Subcutaneous adipose tissue (tissue), 4 donors: ENCODE results near the gene RNF149. TPM values are rescaled to one million over a fixed set of nuclear protein-coding genes. Genes with fewer than 3 reads are reported as not detected.

Experiments used
- total RNA-seq, 4 donors: library from RNA; depleted of rRNA; stranded (reverse); fragments of >200 nt; gene quantifications; one replicate each; pipeline ENCODE4 v1.1.0, GENCODE V29; 2016
- TF ChIP-seq, protein P1 (sequence below): fragments of 450-650 bp; IDR thresholded peaks from one replicate; pipeline ENCODE4 v1.5.1; 2016; ENCODE audit warnings: low read depth, mild to moderate bottlenecking, control low read depth, antibody characterized with exemption, moderate library complexity

RNF149 gene
- total RNA-seq, 4 donors from 2014 or later: 68.2 to 157 (median 84.5) TPM

DNA sequence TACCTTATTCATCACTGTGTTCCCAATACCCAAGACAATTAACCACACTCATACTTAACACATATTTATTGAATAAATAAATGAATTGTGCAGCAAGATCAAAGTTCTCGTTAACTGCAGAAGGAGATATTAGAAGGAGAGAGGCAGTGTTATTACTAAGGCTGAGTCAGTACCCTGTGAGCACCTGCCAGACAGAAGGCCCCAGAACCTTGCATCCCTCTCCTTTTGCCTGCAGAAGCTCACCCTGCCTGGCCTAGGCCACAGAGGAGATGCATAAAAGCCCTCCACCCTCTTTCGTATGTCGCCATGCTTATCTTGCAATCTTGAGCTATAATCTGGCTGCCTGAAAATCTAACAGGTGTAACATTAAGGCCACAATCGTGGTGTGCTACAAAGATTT, 20.5 kb upstream of the RNF149 start:
- TF ChIP-seq, protein P1, sequence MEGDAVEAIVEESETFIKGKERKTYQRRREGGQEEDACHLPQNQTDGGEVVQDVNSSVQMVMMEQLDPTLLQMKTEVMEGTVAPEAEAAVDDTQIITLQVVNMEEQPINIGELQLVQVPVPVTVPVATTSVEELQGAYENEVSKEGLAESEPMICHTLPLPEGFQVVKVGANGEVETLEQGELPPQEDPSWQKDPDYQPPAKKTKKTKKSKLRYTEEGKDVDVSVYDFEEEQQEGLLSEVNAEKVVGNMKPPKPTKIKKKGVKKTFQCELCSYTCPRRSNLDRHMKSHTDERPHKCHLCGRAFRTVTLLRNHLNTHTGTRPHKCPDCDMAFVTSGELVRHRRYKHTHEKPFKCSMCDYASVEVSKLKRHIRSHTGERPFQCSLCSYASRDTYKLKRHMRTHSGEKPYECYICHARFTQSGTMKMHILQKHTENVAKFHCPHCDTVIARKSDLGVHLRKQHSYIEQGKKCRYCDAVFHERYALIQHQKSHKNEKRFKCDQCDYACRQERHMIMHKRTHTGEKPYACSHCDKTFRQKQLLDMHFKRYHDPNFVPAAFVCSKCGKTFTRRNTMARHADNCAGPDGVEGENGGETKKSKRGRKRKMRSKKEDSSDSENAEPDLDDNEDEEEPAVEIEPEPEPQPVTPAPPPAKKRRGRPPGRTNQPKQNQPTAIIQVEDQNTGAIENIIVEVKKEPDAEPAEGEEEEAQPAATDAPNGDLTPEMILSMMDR: no peak

DNA sequence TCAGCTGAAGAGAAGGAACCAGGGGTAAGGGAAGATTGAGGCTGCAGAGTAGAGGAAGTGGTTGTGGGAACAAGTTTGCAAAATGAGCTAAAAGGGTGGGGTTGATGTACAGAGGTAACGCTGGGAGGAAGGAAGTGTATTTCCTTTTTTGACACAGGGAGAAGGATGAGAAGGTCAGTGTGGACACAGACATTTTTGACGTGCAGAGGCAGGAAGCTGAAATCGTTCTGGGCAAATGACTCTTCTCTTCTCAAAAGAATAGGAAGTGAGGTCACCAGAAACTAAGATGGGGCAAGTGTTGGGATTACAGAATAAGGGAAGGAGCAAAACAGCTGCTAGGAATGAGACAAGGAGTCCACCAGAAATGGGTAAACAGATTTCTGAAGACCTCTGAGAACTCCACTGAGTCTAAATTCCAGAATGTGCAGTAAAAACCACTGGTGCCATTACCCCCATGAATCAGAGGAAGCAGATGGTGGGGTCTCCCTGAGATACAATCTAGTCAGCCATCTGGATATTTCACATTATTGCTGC, 20.0 kb upstream of the RNF149 start:
- TF ChIP-seq, protein P1: no peak

DNA sequence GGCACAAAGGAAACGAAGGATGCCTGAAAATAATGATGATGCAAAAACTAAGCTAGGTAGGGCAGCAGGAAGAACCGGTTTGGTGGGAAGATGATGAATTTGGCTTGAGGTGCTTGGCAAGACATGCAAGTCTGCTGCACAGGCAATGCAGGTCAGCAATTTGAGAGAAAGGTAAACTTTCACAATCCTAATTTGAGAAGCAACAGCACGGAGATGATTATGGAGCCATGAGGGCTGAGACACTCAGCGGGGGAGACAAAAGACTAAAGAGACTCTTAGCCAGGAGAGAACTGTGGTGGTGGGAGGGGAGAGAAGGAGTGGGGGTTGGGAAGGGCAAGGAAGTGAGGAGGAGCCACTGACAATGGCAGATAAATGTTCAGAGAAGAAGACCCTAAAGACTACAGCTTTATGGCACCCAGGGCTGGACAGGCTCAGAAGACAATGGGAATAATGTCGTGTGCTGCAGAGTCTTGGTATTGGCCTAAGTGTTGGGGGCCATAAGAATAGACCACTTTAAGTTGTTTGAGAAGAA, 19.4 kb upstream of the RNF149 start:
- TF ChIP-seq, protein P1: no peak

DNA sequence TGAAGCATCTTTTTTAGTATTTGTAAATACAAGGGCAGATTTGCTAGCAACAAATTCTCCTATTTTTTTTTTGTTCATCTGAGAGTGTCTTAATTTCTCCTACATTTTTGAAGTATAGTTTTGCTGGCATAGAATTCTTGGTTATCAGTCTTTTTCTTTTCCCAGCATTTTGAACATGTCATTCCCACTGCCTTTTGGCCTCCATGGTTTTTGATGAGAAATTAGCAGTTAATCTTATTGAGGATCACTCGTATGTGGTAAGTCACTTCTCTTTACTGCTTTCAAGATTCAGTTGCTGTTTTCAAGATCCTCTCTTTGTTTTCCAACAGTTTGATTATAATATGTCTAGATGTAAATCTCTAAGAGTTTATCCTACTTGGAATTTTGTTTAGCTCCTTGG, 16.9 kb upstream of the RNF149 start:
- TF ChIP-seq, protein P1: no peak

DNA sequence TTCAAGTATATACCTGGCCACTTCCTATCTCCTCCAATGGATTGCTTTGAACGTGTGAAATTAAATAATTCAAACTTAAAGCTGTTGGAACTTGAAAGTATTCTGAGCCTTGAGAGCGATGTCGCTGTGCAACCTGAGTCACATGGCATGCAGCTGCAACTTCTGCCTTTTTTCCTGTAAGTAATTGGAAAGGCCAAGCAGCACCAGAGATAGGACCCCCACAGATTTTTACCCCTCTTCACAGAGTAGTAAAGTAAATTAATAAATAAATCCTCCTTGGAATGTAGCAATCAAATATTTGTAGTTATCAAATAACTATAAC, 3.2 kb upstream of the RNF149 start:
- TF ChIP-seq, protein P1: no peak

DNA sequence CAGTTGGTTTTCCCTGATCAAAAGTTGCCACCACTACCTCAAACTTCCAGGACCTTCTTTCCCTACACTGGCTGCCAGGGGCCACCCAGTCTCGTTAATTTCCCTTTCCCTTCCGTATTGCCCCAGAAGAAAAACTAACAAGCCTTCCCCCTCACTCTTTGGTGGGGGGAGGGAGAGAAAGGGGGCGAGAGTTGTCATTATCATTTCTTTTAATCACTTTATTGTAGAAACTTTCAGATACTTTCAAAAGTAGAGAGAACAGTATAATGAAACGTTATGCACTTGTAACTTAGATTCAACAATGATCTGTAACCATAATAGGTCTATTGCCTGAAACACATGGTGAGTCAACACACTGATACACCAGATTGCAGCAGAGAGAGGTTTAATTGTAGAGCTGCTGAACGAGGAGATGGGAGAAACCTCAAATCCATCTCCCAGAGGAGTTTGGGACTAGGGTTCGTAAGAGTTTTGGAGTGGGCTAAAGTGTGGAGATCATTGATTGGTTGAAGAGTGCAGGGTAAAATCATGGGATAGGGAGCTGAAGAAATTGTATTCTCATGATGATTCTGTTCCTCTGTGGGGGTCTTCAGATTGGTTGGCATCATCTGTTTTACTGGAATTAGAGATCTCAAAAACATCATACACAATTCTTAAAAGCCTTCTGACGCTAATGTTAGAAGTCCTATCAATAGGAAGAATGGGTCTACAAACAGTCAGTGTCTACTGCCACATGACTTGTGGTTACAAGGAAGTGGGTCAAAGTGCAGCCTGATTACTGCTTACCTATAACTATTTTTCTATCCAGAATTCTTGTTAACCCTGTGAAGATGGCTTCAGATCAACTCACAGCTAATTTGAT, 2.6 kb upstream of the RNF149 start:
- TF ChIP-seq, protein P1: no peak

DNA sequence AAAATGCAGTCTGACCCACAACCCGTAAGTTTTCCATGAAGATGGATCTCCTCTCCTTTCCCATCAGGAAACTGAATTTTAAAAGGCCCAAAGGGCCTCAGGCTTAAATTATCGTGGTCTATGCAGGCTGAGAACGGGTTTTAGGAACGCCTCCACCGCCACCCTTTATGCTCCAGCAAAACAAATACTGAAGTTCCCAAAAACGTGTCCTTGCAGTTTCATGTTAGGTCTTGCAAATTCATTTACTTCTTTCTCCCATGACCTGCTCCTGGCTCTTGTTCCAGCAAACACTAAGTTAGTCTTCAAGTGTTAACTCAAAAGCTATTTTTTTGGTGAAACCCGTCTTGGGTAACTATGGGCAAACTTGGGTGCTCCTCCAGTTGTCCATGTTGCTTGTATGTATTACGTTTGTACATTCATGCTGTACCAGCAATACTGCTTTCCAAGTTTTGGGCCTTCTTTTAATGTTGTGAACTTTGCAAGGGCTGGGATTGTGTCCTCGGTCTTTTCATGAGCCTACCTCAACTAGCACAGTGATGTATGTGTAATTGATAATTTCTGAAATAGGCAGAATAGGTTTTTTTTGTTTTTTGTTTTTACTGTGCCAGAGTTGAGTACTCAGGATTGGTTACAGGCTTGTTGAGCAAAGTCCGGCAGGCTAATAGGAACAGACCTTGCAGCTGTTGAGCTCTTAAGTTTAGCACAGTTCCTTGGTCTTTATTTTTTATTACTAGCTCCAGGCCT, 1.8 kb upstream of the RNF149 start:
- TF ChIP-seq, protein P1: no peak
